Stimulated activated CD4-positive, alpha-beta T cell treated with anti-CD3 and anti-CD28 coated beads, Interleukin-4, amount 100 ng/mL, for 48 hours (primary cell): ENCODE results near the gene GJB6.

Experiments
- DNase-seq, 2 donors: peaks; one replicate each; pipeline ENCODE4 v3.0.0-alpha.2; 2020; ENCODE audit warnings: low read depth in 2 of 2

GJB6 gene

GRCh38 chr13:20186771-20187170 is 45.3 kb downstream of the GJB6 start:
- no peak for DNase-seq

GRCh38 chr13:20185366-20186056 is 46.6 kb downstream of the GJB6 start:
- no peak for DNase-seq

GRCh38 chr13:20182231-20182846 is 49.8 kb downstream of the GJB6 start:
- no peak for DNase-seq

GRCh38 chr13:20181188-20181587 is 50.9 kb downstream of the GJB6 start:
- DNase-seq: no peak

- no peak for DNase-seq
Measured at GRCh38 chr13:20178156-20178555, 54.0 kb downstream of the GJB6 start.

GRCh38 chr13:20177049-20177831 is 54.9 kb downstream of the GJB6 start:
- no peak for DNase-seq

- no peak for DNase-seq
Measured at GRCh38 chr13:20175907-20176652, 56.0 kb downstream of the GJB6 start.

GRCh38 chr13:20175406-20175794 is 56.7 kb downstream of the GJB6 start:
- no peak for DNase-seq

GRCh38 chr13:20174656-20175405 is 57.3 kb downstream of the GJB6 start:
- DNase-seq: peak; percentile 54 to 70

- DNase-seq: no peak
Measured at GRCh38 chr13:20173116-20173746, 58.9 kb downstream of the GJB6 start.
